Stimulated activated CD8-positive, alpha-beta memory T cell treated with anti-CD3 and anti-CD28 coated beads, Interleukin-4, amount 100 ng/mL, for 48 hours (primary cell): ENCODE results near the gene MARK3.
"Not testable (repeated sequence)": the region's sequence is repeated elsewhere in the genome, so short reads cannot be mapped to it uniquely, and the experiment has no call there.

ENCODE experiments used
- DNase-seq: peaks from one replicate; pipeline ENCODE4 v3.0.0-alpha.2; 2020

The MARK3 gene

GRCh38 chr14:103495854-103496253 lies 110.6 kb downstream of the MARK3 start:
- DNase-seq = no peak

GRCh38 chr14:103496776-103497175 lies 111.6 kb downstream of the MARK3 start:
- DNase-seq = peak; percentile 11

- DNase-seq = no peak
Measured at GRCh38 chr14:103499709-103500108, 114.5 kb downstream of the MARK3 start.

GRCh38 chr14:103500148-103500990 lies 115.2 kb downstream of the MARK3 start:
- DNase-seq = peak; percentile 89

- no peak for DNase-seq
Measured at GRCh38 chr14:103501041-103501870, 116.0 kb downstream of the MARK3 start.

GRCh38 chr14:103501921-103502669 lies 116.9 kb downstream of the MARK3 start:
- DNase-seq = no peak

- DNase-seq = peak; percentile 15
Measured at GRCh38 chr14:103502877-103503276, 117.7 kb downstream of the MARK3 start.

- peak; percentile 14 for DNase-seq
Measured at GRCh38 chr14:103503296-103503695, 118.1 kb downstream of the MARK3 start.

GRCh38 chr14:103504991-103505565 lies 119.9 kb downstream of the MARK3 start:
- no peak for DNase-seq

- no peak for DNase-seq
Measured at GRCh38 chr14:103507751-103508150, 122.5 kb downstream of the MARK3 start.

GRCh38 chr14:103508521-103509329 lies 123.5 kb downstream of the MARK3 start:
- no peak for DNase-seq

GRCh38 chr14:103509864-103510723 lies 124.9 kb downstream of the MARK3 start:
- DNase-seq = no peak

GRCh38 chr14:103510724-103511693 lies 125.8 kb downstream of the MARK3 start:
- DNase-seq = no peak

GRCh38 chr14:103512180-103512579 lies 127.0 kb downstream of the MARK3 start:
- not testable (repeated sequence) for DNase-seq

- DNase-seq = no peak
Measured at GRCh38 chr14:103512701-103513611, 127.7 kb downstream of the MARK3 start.

- DNase-seq = no peak
Measured at GRCh38 chr14:103514596-103515421, 129.6 kb downstream of the MARK3 start.

- DNase-seq = no peak
Measured at GRCh38 chr14:103516426-103517173, 131.4 kb downstream of the MARK3 start.
